PC-3 (cell line): ENCODE measurements around the gene EYS. TPM values are rescaled to one million over a fixed set of nuclear protein-coding genes. Genes with fewer than 3 reads are reported as not detected.

Source experiments
- ATAC-seq: fragments of 200-7000 bp; cut with Tn5 transposase; 2 replicates; pipeline ENCODE4 v1.9.1; 2020; ENCODE audit warnings: mild to moderate bottlenecking, moderate library complexity
- BruUV-seq: library from RNA; stranded (reverse); fragments of 400-500 nt; replicated peaks from 2 replicates; lab custom pipeline; 2021; lab: Mats Ljungman, UMichigan
- CTCF ChIA-PET: fragments of 300-600 bp; sonication (Branson Sonifier 250); formaldehyde crosslinking; loops from one replicate; lab custom pipeline; 2022; ENCODE audit warnings: antibody characterized with exemption; lab: Charles Lee
- POLR2A ChIA-PET: fragments of 300-600 bp; sonication (Branson Sonifier 250); formaldehyde crosslinking; loops from one replicate; lab custom pipeline; 2022; ENCODE audit warnings: antibody characterized with exemption; ENCODE audit not compliant: unreplicated experiment; lab: Charles Lee
- DNase-seq: peaks from one replicate; pipeline ENCODE4 v3.0.0-alpha.2; 2015
- H2AFZ ChIP-seq: fragments of 300-600 bp; sonication (generic); 2 replicates; pipeline ENCODE4 v1.6.0; 2016; ENCODE audit warnings: antibody characterized with exemption, low read length
- H3F3A ChIP-seq: fragments of 300-600 bp; sonication (generic); one replicate; pipeline ENCODE4 v1.6.0; 2017; ENCODE audit warnings: antibody characterized with exemption, low read length, control low read depth, mild to moderate bottlenecking; ENCODE audit not compliant: unreplicated experiment
- H3K27ac ChIP-seq: fragments of 300-600 bp; sonication (generic); 2 replicates; pipeline ENCODE4 v1.5.1; 2016; ENCODE audit warnings: mild to moderate bottlenecking, low read length
- H3K27me3 ChIP-seq: fragments of 300-600 bp; sonication (generic); 2 replicates; pipeline ENCODE4 v1.6.1; 2016; ENCODE audit warnings: low read length, mixed read lengths
- H3K36me3 ChIP-seq: fragments of 300-600 bp; sonication (generic); 2 replicates; pipeline ENCODE4 v1.6.1; 2016; ENCODE audit warnings: low read depth, mixed run types, low read length, mixed read lengths
- H3K4me1 ChIP-seq: fragments of 300-600 bp; sonication (generic); 2 replicates; pipeline ENCODE4 v1.5.1; 2016; ENCODE audit warnings: low read length; ENCODE audit not compliant: insufficient read depth
- H3K4me2 ChIP-seq: fragments of 300-600 bp; sonication (generic); 2 replicates; pipeline ENCODE4 v1.6.0; 2016; ENCODE audit warnings: low read length
- H3K4me3 ChIP-seq: fragments of 300-600 bp; sonication (generic); 2 replicates; pipeline ENCODE4 v1.5.1; 2016; ENCODE audit warnings: mild to moderate bottlenecking, low read length, mixed read lengths
- H3K79me2 ChIP-seq: fragments of 300-600 bp; sonication (generic); 2 replicates; pipeline ENCODE4 v1.6.1; 2017; ENCODE audit warnings: low read length, mixed read lengths
- H3K9ac ChIP-seq: fragments of 300-600 bp; sonication (generic); 2 replicates; pipeline ENCODE4 v1.6.0; 2016; ENCODE audit warnings: mild to moderate bottlenecking, low read length
- H3K9me2 ChIP-seq: fragments of 300-600 bp; sonication (generic); replicated peaks from 2 replicates; pipeline ENCODE4 v1.6.1; 2016; ENCODE audit warnings: mixed run types, low read length, mixed read lengths
- H3K9me3 ChIP-seq: fragments of 300-600 bp; sonication (generic); 2 replicates; pipeline ENCODE4 v1.6.1; 2016; ENCODE audit warnings: low read length, mixed read lengths
- H4K20me1 ChIP-seq: fragments of 300-600 bp; sonication (generic); 2 replicates; pipeline ENCODE4 v1.6.1; 2016; ENCODE audit warnings: low read length, mixed read lengths
- EZH2 ChIP-seq: fragments of 300-600 bp; sonication (generic); IDR thresholded peaks from one replicate; pipeline ENCODE4 v1.6.1; 2017; ENCODE audit warnings: antibody characterized with exemption, mild to moderate bottlenecking, low read length; ENCODE audit not compliant: unreplicated experiment
- EZH2phosphoT487 ChIP-seq: fragments of 300-600 bp; sonication (generic); IDR thresholded peaks from 2 replicates; pipeline ENCODE4 v1.6.1; 2018; ENCODE audit warnings: mild to moderate bottlenecking, antibody characterized with exemption, low read length, borderline replicate concordance
- intact Hi-C: fragments of 100-400 bp; cut with micrococcal nuclease; formaldehyde crosslinking; loops from 2 replicates; pipeline ENCODE4 v1.9.0; 2023
- total RNA-seq: library from RNA; depleted of rRNA; stranded (reverse); fragments of >200 nt; gene quantifications from 2 replicates; pipeline ENCODE4 v1.2.3, GENCODE V29; 2014
- TF ChIP-seq, protein P1 (sequence below): fragments of 300-600 bp; sonication (generic); conservative IDR thresholded peaks from 2 replicates; pipeline ENCODE4 v1.5.1; 2017; ENCODE audit warnings: antibody characterized with exemption, low read depth, mild to moderate bottlenecking, low read length

The EYS gene
- total RNA-seq, 1 experiment from 2014 or later = 0.07 TPM

DNA sequence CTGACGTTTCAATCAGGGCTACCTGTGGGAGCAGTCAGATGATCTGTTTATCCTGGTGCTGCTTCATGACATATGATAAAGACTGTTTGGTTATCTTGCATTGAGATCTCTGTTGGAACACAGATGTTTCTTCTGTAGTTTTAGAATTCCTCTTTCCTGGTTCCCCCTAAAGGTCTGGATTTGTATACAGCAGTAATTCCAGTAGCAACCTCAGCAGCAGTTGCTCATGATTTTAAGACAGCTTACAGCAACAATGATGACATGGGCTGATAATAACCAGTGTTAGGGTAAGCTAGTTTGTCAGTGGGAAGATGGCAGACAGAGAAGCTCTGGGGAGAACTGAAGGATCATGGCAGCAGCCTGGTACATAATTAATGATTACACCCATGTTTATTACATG lies 1632.0 kb downstream of the EYS start:
- Histone ChIP-seq H3K9me3 (no peaks in the 10 kb centered on the region), H4K20me1 (no peaks in the 10 kb centered on the region), H2AFZ (no peak overlapping the region), H3K9ac (no peak overlapping the region), H3K27me3 (no peaks in the 10 kb centered on the region), H3K4me2 (no peak overlapping the region), H3K9me2 (no peaks in the 10 kb centered on the region), H3K4me3 (no peak overlapping the region), H3F3A (no peaks in the 10 kb centered on the region), H3K4me1 (no peaks in the 10 kb centered on the region), H3K27ac (no peak overlapping the region), H3K36me3 (no peaks in the 10 kb centered on the region), H3K79me2 (no peaks in the 10 kb centered on the region)
- intact Hi-C loops = no loop called here
- ChIA-PET CTCF (no interaction called here), POLR2A (no interaction called here)
- DNase-seq (no peak), ATAC-seq (no peak)
- TF ChIP-seq EZH2phosphoT487 = no peak
- TF ChIP-seq EZH2 = no peak
- TF ChIP-seq, protein P1, sequence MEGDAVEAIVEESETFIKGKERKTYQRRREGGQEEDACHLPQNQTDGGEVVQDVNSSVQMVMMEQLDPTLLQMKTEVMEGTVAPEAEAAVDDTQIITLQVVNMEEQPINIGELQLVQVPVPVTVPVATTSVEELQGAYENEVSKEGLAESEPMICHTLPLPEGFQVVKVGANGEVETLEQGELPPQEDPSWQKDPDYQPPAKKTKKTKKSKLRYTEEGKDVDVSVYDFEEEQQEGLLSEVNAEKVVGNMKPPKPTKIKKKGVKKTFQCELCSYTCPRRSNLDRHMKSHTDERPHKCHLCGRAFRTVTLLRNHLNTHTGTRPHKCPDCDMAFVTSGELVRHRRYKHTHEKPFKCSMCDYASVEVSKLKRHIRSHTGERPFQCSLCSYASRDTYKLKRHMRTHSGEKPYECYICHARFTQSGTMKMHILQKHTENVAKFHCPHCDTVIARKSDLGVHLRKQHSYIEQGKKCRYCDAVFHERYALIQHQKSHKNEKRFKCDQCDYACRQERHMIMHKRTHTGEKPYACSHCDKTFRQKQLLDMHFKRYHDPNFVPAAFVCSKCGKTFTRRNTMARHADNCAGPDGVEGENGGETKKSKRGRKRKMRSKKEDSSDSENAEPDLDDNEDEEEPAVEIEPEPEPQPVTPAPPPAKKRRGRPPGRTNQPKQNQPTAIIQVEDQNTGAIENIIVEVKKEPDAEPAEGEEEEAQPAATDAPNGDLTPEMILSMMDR = no peak
- BruUV-seq = no TSS peak

DNA sequence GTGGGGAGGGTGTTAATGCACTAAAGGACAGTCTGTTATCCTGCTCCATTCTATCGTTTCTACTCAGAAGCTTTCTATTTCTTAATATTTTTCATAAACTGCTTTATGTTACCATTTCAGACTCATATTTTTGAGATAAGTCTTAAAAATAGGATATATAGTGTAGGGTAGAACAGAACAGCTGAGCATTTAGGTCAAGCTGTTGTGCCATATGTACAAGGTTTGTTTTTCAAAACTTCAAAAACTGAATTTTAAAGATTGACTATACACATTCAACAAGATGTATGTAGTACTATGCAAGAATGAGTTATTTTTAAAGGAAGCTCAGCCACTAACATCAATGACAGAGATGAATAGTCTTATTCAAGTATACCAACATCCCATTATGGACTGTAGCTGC lies 1634.3 kb downstream of the EYS start:
- Histone ChIP-seq H3F3A (no peaks in the 10 kb centered on the region), H3K27ac (no peak overlapping the region), H3K9me3 (no peaks in the 10 kb centered on the region), H3K79me2 (no peaks in the 10 kb centered on the region), H3K9ac (no peak overlapping the region), H3K9me2 (no peaks in the 10 kb centered on the region), H3K4me1 (no peaks in the 10 kb centered on the region), H2AFZ (no peak overlapping the region), H3K36me3 (no peaks in the 10 kb centered on the region), H3K4me2 (no peak overlapping the region), H3K4me3 (no peak overlapping the region), H4K20me1 (no peaks in the 10 kb centered on the region), H3K27me3 (no peaks in the 10 kb centered on the region)
- DNase-seq (no peak), ATAC-seq (no peak)
- BruUV-seq = no TSS peak
- TF ChIP-seq EZH2phosphoT487 (no peak), EZH2 (no peak)
- TF ChIP-seq, protein P1 = no peak
- intact Hi-C loops = no loop called here
- POLR2A ChIA-PET = no interaction called here
- CTCF ChIA-PET = no interaction called here

DNA sequence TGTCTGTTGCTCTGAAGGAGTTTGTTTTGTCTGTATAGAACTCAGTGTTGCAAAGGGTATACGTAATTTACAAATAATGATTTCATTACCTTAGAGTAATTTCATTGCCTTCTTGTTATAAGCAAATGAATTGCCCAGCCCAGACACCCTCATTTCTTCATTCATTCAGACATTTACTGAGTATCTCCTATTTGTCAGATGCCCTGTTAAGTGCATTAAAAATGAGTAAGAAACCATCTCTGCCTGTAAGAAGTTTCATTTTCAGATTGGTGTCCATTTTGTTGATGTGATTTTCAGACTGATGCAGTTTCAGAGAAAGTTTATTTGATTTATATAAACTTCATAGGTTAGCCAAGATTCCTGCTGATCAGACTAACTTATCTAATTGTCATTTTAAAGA lies 1642.1 kb downstream of the EYS start:
- H3K4me3 ChIP-seq = no peak overlapping the region
- H3K9ac ChIP-seq = no peak overlapping the region
- TF ChIP-seq, protein P1 = no peak
- peaks cover 11% of the 10 kb centered on the region for H3K4me1 ChIP-seq
- no peak overlapping the region for H3K27ac ChIP-seq
- no peak overlapping the region for H2AFZ ChIP-seq
- intact Hi-C loops = no loop called here
- H3K27me3 ChIP-seq = no peaks in the 10 kb centered on the region
- ChIA-PET CTCF (no interaction called here), POLR2A (no interaction called here)
- no peaks in the 10 kb centered on the region for H3F3A ChIP-seq
- no peaks in the 10 kb centered on the region for H3K79me2 ChIP-seq
- ATAC-seq = no peak
- H3K9me3 ChIP-seq = no peaks in the 10 kb centered on the region
- H3K36me3 ChIP-seq = no peaks in the 10 kb centered on the region
- no peaks in the 10 kb centered on the region for H4K20me1 ChIP-seq
- no TSS peak for BruUV-seq
- H3K4me2 ChIP-seq = no peak overlapping the region
- no peaks in the 10 kb centered on the region for H3K9me2 ChIP-seq
- DNase-seq = no peak
